HepG2 (cell line): Measurements from ENCODE around the gene BFAR. TPM values are rescaled to one million over a fixed set of nuclear protein-coding genes. Genes with fewer than 3 reads are reported as not detected.

ENCODE experiments used
- ATAC-seq: fragments of 200-7000 bp; cut with Tn5 transposase; 3 replicates; pipeline ENCODE4 v1.9.1; 2020; ENCODE audit warnings: mild to moderate bottlenecking, moderate library complexity
- BruUV-seq: library from RNA; stranded (reverse); fragments of 400-500 nt; replicated peaks from 2 replicates; lab custom pipeline; 2021; lab: Mats Ljungman, UMichigan
- CTCF ChIA-PET: fragments of 300-600 bp; formaldehyde crosslinking; extraction: SDS; loops from one replicate; lab custom pipeline; 2021; ENCODE audit warnings: low total read pairs, inconsistent platforms, low intra/inter-chr PET ratio; lab: Yijun Ruan, JAX
- POLR2A ChIA-PET: fragments of 350-600 bp; sonication (Branson Sonifier 250); formaldehyde crosslinking; loops from one replicate; lab custom pipeline; 2020; ENCODE audit warnings: antibody characterized with exemption, inconsistent platforms; lab: Yijun Ruan, JAX
- DNase-seq: peaks from one replicate; pipeline ENCODE4 v3.0.0-alpha.2; 2015; ENCODE audit warnings: low spot score
- FAIRE-seq: peaks from 3 replicates; lab custom pipeline; 2011; peaks lifted over from hg19 to GRCh38; lab: Jason Lieb, UNC
- H2AFZ ChIP-seq: one replicate; pipeline ENCODE4 v1.6.1; 2011; ENCODE audit warnings: low read length, inconsistent platforms
- H3K27ac ChIP-seq: fragments of 300-600 bp; 3 replicates; pipeline ENCODE4 v1.8.0; 2011; ENCODE audit warnings: mixed run types, mild to moderate bottlenecking, mixed read lengths, low read length, inconsistent platforms; ENCODE audit not compliant: insufficient read depth; ENCODE audit errors: extremely low read length
- H3K27me3 ChIP-seq, 2 experiments: fragments of 200-600 bp in 1 of 2; 2 replicates in 1 of 2; 3 replicates in 1 of 2; pipeline versions ENCODE4 v1.6.0 to v1.8.0; 2011; ENCODE audit warnings: low read length in 2 of 2, mild to moderate bottlenecking in 2 of 2, moderate library complexity in 2 of 2, inconsistent platforms in 1 of 2; ENCODE audit not compliant: insufficient read depth in 2 of 2, control insufficient read depth in 1 of 2
- H3K36me3 ChIP-seq, 2 experiments: fragments of 200-600 bp in 1 of 2; replicated peaks in 1 of 2; 2 replicates in 1 of 2; 3 replicates in 1 of 2; pipeline versions ENCODE4 v1.5.1 to v1.8.0; 2011; ENCODE audit warnings: low read length in 2 of 2, inconsistent platforms in 1 of 2; ENCODE audit not compliant: insufficient read depth in 2 of 2, control insufficient read depth in 1 of 2
- H3K4me1 ChIP-seq: 2 replicates; pipeline ENCODE4 v1.5.1; 2012; ENCODE audit warnings: low read length, inconsistent platforms; ENCODE audit not compliant: insufficient read depth
- H3K4me2 ChIP-seq: 2 replicates; pipeline ENCODE4 v1.6.0; 2011; ENCODE audit warnings: low read depth, low read length, inconsistent platforms
- H3K4me3 ChIP-seq, 3 experiments: fragments of 200-600 bp in 1 of 3; sonication (generic), shearing (Covaris generic) in 1 of 3; replicated peaks in 1 of 3; 2 replicates each; pipeline ENCODE4 v1.5.1; 2011 to 2016; ENCODE audit warnings: low read length in 3 of 3, inconsistent platforms in 2 of 3, low read depth in 2 of 3, mild to moderate bottlenecking in 2 of 3, control low read depth in 1 of 3, mixed read lengths in 1 of 3; ENCODE audit not compliant: insufficient read depth in 1 of 3
- H3K79me2 ChIP-seq: one replicate; pipeline ENCODE4 v1.6.1; 2011; ENCODE audit warnings: low read length, inconsistent platforms; ENCODE audit not compliant: insufficient read depth
- H3K9ac ChIP-seq: 2 replicates; pipeline ENCODE4 v1.6.0; 2011; ENCODE audit warnings: mild to moderate bottlenecking, low read depth, low read length, inconsistent platforms; ENCODE audit not compliant: insufficient read depth
- H3K9me3 ChIP-seq: 2 replicates; pipeline ENCODE4 v1.5.1; 2012; ENCODE audit warnings: mild to moderate bottlenecking, low read length
- H4K20me1 ChIP-seq: 2 replicates; pipeline ENCODE4 v1.6.0; 2011; ENCODE audit warnings: inconsistent platforms, mild to moderate bottlenecking, low read length, moderate library complexity; ENCODE audit not compliant: insufficient read depth
- CBFB ChIP-seq: sonication (generic); formaldehyde crosslinking; IDR thresholded peaks from 2 replicates; pipeline ENCODE4 v1.4.0; 2020; ENCODE audit warnings: missing genetic modification reagents
- HHEX ChIP-seq: IDR thresholded peaks from 2 replicates; pipeline ENCODE4 v1.6.1; 2016; ENCODE audit warnings: control low read depth
- RBM22 ChIP-seq: fragments of 200-400 bp; formaldehyde crosslinking; optimal IDR thresholded peaks from 2 replicates; pipeline ENCODE3; 2017; ENCODE audit warnings: mild to moderate bottlenecking, low read length, moderate library complexity
- ZC3H4 ChIP-seq: sonication (generic); formaldehyde crosslinking; IDR thresholded peaks from 2 replicates; pipeline ENCODE4 v1.4.0; 2020; ENCODE audit warnings: missing genetic modification reagents, borderline replicate concordance
- ZMYM3 ChIP-seq: sonication (generic); formaldehyde crosslinking; IDR thresholded peaks from 2 replicates; pipeline ENCODE4 v1.5.1; 2020; ENCODE audit warnings: mild to moderate bottlenecking, missing genetic modification reagents
- ZNF274 ChIP-seq: sonication (generic); formaldehyde crosslinking; IDR thresholded peaks from 2 replicates; pipeline ENCODE4 v1.5.1; 2020; ENCODE audit warnings: mild to moderate bottlenecking, missing genetic modification reagents
- ZNF768 ChIP-seq: sonication (generic); formaldehyde crosslinking; IDR thresholded peaks from 2 replicates; pipeline ENCODE4 v1.4.0; 2020; ENCODE audit warnings: missing genetic modification reagents
- WGBS: methylation state at CpG from one replicate; pipeline ENCODE4 v1.1.6; 2017; ENCODE audit warnings: low lambda C conversion rate; 5-methylcytosine and 5-hydroxymethylcytosine counted together
- in situ Hi-C: cut with HindIII; loops from 2 replicates; pipeline ENCODE4 v1.10.0; 2017; ENCODE audit warnings: low pct_unique_long_range_greater_than_20kb; ENCODE audit not compliant: extremely low pct_ligation_motif_present
- intact Hi-C: fragments of 100-400 bp; cut with micrococcal nuclease; formaldehyde crosslinking; loops from one replicate; pipeline ENCODE4 v1.10.0; 2022; ENCODE audit not compliant: unreplicated experiment
- polyA plus RNA-seq, 8 experiments: library from polyadenylated mRNA; depleted of rRNA in 3 of 8; stranded (reverse) in 7 of 8; unstranded in 1 of 8; fragments of >200 nt; fragmentation: Illumina TruSeq in 4 of 8; extraction: Trizol in 4 of 8; gene quantifications; 2 replicates each; pipeline versions ENCODE4 v1.2.1 to v1.2.3, GENCODE V29; 2011 to 2016; ENCODE audit warnings: low read depth in 4 of 8, missing spikeins in 1 of 8, mixed read lengths in 1 of 8; ENCODE audit not compliant: insufficient read depth in 1 of 8
- total RNA-seq, 5 experiments: library from RNA; depleted of rRNA; stranded (reverse); fragments of >200 nt; fragmentation: Illumina TruSeq; extraction: Trizol; gene quantifications; 2 replicates each; pipeline ENCODE4 v1.2.3, GENCODE V29; 2016; ENCODE audit warnings: low read depth in 1 of 5
- TF ChIP-seq, protein P1 (sequence below): sonication (generic); formaldehyde crosslinking; IDR thresholded peaks from 2 replicates; pipeline ENCODE4 v1.5.1; 2020; ENCODE audit warnings: missing genetic modification reagents, mild to moderate bottlenecking, borderline replicate concordance
- TF ChIP-seq, protein P2 (sequence below): sonication (generic); formaldehyde crosslinking; IDR thresholded peaks from 2 replicates; pipeline ENCODE4 v1.5.0; 2020; ENCODE audit warnings: mild to moderate bottlenecking, missing genetic modification reagents

Gene BFAR
- total and polyA plus RNA-seq, 2 of the 13 experiments (the other 11 are each of a cell fraction or from before 2014, with no cell fraction given), result 96.9 to 120 TPM

- TF ChIP-seq, protein P1, sequence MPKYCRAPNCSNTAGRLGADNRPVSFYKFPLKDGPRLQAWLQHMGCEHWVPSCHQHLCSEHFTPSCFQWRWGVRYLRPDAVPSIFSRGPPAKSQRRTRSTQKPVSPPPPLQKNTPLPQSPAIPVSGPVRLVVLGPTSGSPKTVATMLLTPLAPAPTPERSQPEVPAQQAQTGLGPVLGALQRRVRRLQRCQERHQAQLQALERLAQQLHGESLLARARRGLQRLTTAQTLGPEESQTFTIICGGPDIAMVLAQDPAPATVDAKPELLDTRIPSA (CRISPR knock-in tag), result no peak
- TF ChIP-seq CBFB (CRISPR knock-in tag), result no peak
- TF ChIP-seq, protein P2, sequence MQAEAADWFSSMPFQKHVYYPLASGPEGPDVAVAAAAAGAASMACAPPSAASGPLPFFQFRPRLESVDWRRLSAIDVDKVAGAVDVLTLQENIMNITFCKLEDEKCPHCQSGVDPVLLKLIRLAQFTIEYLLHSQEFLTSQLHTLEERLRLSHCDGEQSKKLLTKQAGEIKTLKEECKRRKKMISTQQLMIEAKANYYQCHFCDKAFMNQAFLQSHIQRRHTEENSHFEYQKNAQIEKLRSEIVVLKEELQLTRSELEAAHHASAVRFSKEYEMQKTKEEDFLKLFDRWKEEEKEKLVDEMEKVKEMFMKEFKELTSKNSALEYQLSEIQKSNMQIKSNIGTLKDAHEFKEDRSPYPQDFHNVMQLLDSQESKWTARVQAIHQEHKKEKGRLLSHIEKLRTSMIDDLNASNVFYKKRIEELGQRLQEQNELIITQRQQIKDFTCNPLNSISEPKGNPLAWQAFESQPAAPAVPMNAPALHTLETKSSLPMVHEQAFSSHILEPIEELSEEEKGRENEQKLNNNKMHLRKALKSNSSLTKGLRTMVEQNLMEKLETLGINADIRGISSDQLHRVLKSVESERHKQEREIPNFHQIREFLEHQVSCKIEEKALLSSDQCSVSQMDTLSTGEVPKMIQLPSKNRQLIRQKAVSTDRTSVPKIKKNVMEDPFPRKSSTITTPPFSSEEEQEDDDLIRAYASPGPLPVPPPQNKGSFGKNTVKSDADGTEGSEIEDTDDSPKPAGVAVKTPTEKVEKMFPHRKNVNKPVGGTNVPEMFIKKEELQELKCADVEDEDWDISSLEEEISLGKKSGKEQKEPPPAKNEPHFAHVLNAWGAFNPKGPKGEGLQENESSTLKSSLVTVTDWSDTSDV (CRISPR knock-in tag), result no peak
Measured at GRCh38 chr16:14641206-14641605, 8.5 kb downstream of the BFAR start (continued).

GRCh38 chr16:14641926-14642325 lies 9.2 kb downstream of the BFAR start:
- Histone ChIP-seq H3K4me2 (no peak overlapping the region), H2AFZ (no peak overlapping the region), H3K9me3 (no peaks in the 10 kb centered on the region), H3K27me3 (no peaks in the 10 kb centered on the region), H3K4me3 (no peak overlapping the region), H3K27ac (no peak overlapping the region), H3K36me3 (peaks cover 23 to 65% of the 10 kb centered on the region in 2 experiments), H3K79me2 (peaks cover 68% of the 10 kb centered on the region), H3K4me1 (peaks cover 10% of the 10 kb centered on the region), H3K9ac (no peak overlapping the region)
- intact Hi-C loops (no loop called here), in situ Hi-C loops (no loop called here)
- FAIRE-seq (no peak), ATAC-seq (peak; percentile 43; the same call in 2 of the 3 replicates)
- WGBS, result 98% methylated on average over 7 of the region's 7 CpGs
- no TSS peak for BruUV-seq
- TF ChIP-seq ZNF768 (CRISPR knock-in tag), result peak; percentile 27; the same call in 1 of the 2 replicates
- TF ChIP-seq ZNF274, result 0 out of 2 replicates have a peak, but pooled peaks have one; percentile 28
- TF ChIP-seq RBM22, result peak; percentile 71
- TF ChIP-seq ZMYM3 (CRISPR knock-in tag), result peak; percentile 51; the same call in 1 of the 2 replicates
- TF ChIP-seq ZC3H4 (CRISPR knock-in tag), result 0 out of 2 replicates have a peak, but pooled peaks have one; percentile 49
- TF ChIP-seq HHEX (CRISPR knock-in tag), result no peak
- TF ChIP-seq, all 625 proteins: peak for 5
- H4K20me1 ChIP-seq, result peaks cover 17% of the 10 kb centered on the region
- DNase-seq, result no peak
- POLR2A ChIA-PET, result interaction anchor here (1.0 to 1.2 kb wide), 2 partner anchors 8 to 12 kb away, joined by 4 to 8 read pairs; partner anchors contain the start of gene PARN
- CTCF ChIA-PET, result no interaction called here
